Endometrium (tissue), 2 donors: Measurements from ENCODE around the gene OLFML2A.

Experiments
- FAIRE-seq: peaks from 2 replicates; lab custom pipeline; 2012; peaks lifted over from hg19 to GRCh38; lab: Jason Lieb, UNC
- donor health status: control.
- donor health status: control.

The OLFML2A gene

GRCh38 chr9:124778575-124779367 lies 1.8 kb downstream of the OLFML2A start:
- no peak for FAIRE-seq

- FAIRE-seq, result peak; percentile 18
Observed at GRCh38 chr9:124779368-124780059, 2.6 kb downstream of the OLFML2A start.

- no peak for FAIRE-seq
Observed at GRCh38 chr9:124780060-124780756, 3.3 kb downstream of the OLFML2A start.

DNA sequence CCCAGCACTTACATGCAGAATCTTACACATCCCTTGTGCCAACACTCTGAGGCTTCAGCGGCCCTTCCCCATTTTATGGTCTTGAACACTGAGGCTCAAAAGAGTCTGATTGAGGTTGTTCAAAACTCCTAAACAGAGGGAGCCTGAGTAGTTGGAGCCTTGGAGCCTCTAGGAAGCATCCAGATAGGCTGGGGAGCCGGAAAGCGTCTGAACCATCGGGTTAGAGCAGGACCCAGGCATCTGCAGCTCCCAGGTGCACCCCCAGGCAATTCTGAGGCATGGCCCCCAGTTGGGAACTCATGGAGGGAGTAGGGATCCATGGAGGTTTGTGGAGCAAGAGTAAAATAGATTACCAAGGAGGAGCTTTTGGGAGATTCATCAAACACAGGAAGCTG lies 3.8 kb downstream of the OLFML2A start:
- FAIRE-seq, result no peak

GRCh38 chr9:124781967-124782660 lies 5.2 kb downstream of the OLFML2A start:
- FAIRE-seq, result no peak

GRCh38 chr9:124782661-124783574 lies 6.0 kb downstream of the OLFML2A start:
- no peak for FAIRE-seq

DNA sequence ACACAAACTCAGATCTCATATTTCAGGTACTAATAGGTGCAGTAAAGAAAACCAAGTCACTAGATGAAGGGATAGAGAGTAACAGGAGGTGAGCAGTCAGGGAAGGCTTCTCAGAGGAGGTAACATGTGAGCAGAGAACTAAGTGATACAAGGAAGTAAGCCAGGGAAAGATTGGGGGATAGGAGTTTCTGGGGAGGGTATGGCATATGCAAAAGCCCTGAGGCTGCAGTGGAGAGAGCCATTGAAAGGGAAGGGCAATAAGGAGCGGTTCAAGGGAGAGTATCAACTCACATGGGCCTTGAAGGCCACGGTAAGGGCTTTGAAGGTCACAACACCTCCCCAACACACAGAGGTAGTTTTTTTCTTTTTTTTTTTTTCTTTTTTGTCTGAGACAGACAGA lies 6.9 kb downstream of the OLFML2A start:
- FAIRE-seq, result no peak

DNA sequence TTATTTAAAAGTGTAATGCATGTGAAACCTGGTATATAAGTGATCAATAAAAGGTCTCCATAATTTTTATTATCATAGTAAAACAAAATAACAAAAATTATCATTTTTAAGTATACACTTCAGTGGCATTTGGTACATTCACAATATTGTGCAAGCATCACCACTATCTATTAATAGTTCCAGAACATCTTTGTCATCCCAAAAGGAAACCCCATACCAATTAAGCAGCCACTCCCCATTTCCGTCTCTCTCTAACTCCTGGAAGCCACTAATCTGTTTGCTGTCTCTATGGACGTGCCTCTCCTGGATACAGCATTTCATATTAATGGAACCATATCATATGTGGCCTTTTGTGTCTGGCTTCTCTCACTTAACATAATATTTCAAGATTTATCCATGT lies 7.6 kb downstream of the OLFML2A start:
- no peak for FAIRE-seq

DNA sequence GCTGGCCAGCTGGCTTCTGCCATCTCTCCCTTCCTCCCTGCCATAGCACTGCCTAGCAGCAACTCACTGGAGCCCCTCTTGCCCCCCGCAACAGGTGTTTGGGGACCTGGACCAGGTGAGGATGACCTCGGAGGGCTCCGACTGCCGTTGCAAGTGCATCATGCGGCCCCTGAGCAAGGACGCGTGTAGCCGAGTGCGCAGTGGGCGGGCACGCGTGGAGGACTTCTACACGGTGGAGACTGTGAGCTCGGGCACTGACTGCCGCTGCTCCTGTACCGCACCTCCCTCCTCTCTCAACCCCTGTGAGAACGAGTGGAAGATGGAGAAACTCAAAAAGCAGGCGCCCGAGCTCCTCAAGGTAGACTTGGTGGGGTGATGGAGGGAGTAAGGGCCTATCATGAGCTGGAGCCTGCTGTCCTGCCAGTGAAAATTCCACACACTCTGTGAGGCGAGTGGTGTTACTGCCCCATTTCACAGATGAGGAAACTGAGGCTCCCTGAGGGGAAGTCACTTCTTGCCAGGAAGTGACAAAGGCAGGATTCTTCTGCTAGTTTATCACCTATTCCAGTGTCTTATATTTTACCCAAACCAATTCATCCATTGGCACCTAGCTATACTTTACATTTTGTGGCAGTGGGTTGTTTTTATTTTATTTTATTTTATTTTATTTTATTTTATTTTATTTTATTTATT lies 10.1 kb downstream of the OLFML2A start:
- no peak for FAIRE-seq

GRCh38 chr9:124788542-124789217 lies 11.7 kb downstream of the OLFML2A start:
- FAIRE-seq, result no peak

DNA sequence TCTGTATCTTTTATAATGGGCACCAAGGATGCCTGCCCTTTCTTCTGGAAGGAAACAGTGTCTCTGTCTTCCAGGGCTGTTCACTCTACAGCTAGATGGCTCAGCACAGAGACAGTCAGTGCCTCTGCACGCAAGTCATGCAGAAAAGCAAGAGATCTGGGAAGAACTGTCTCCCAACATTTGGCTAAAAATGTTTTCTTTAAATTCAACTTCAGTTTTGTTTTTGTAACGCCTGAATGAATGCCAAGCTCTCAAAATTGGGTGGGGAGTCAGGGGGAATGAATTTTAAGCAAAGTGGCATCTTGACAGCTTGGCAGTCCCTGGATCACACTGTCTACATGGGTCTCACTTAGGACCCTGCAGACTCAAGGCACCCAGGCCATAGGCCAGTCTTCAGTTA lies 12.6 kb downstream of the OLFML2A start:
- no peak for FAIRE-seq

DNA sequence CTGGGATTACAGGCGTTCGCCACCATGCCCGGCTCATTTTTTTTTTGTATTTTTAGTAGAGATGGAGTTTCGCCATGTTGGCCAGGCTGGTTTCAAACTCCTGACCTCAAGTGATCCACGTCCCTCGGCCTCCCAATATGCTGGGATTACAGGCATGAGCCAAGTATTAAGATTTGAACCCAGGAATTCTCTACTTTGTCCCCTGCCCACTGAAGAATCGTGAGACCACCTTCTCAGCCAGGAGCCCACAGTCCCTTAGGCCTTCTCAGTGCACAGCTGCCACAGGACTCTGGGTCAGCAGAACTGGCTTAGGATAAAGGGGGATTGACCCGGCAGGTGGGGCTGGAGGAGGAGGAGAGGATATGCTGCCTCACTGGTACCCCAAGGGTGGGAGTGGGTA lies 13.4 kb downstream of the OLFML2A start:
- FAIRE-seq, result no peak

- FAIRE-seq, result no peak
Observed at GRCh38 chr9:124790801-124791505, 14.0 kb downstream of the OLFML2A start.

GRCh38 chr9:124792257-124793014 lies 15.5 kb downstream of the OLFML2A start:
- FAIRE-seq, result no peak

DNA sequence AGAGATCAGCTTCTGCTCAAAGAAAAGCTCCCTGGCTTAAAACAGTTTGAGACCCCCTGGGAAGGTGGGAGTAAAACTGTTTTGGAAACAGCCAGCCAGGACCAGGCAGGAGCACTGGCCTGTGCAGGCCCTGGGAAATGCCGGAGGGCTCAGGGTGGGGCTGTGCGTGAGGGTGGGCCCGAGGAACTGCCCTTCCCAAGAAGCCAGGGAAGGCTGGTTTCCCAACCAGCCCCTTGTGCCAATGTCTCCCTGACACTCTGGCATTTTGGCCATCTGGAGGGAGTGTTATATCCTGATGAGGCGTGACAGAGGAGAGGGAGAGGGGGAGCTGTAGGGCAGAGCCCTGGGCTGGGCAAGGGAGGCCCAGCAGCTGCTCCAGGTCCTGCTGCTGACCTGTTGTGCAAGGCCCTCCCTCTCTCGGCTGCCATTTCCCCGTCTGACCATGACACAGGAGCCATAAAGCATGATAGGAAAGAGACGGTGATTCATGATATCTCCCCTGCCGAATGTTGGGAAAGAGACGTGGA lies 16.1 kb downstream of the OLFML2A start:
- no peak for FAIRE-seq

GRCh38 chr9:124794902-124795491 lies 18.1 kb downstream of the OLFML2A start:
- no peak for FAIRE-seq

DNA sequence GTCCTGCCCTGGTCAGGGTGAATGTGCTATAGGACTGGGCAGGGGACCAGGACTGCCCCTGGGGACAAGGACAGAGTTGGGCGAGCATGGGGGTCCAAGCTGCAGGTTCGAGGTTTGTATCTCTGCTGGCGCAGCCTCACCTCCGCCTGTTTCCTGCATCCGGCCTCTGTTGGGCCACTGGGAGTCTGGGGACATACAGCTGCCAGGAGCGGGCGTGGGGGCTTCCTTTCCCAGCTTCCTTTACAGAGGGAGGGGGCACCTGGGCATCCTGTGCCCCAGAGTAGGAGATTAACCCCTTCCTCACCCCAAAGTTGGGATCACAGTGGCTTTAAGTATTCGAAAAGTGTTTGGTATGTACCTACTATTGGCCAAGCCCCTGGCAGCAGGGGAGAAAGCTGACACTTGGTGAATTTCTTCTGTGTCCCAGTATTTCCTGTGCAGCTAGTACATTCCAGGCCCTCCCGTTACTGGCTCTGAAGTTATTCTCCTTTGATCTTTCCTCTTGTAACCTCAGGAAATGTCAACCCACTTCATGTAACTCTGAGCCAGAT lies 19.0 kb downstream of the OLFML2A start:
- no peak for FAIRE-seq
